Measurements from ENCODE around the gene PSMF1. TPM values are rescaled to one million over a fixed set of nuclear protein-coding genes. Genes with fewer than 3 reads are reported as not detected.
A peak's percentile ranks its signal among the peaks of the same experiment; 100 is the strongest.

The PSMF1 gene
- total and polyA plus RNA-seq, 2 donors from 2014 or later, result 93.2 to 135 TPM

DNA sequence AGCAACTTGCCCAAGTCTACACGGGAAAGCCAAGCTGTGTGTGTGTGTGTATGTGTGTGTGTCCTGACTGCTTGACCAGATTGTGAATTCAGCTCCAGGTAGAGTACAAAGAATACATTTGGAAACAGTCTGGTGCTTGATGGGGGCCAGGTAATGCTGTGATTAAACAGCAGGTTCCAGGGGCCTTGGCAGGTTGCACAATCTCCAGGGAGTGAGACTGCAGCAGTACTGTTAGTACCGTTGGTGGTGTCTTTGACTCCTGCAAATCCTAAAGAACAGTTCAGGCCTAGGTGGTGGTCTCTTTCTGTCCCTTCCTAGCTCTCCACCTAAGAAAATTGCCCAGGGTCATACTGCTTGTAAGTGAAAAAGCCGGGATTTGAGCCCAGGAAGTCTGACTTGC, 11.2 kb upstream of the PSMF1 start:
- Histone ChIP-seq H3K9me3 (ENCODE audit: control insufficient read depth in 2 of 3, insufficient read depth in 1 of 3, low read length in 3 of 3) (peaks cover 0 to 2% (median 0%) of the 10 kb centered on the region in 3 donors), H3K4me3 (ENCODE audit: low read length in 3 of 3) (no peak overlapping the region), H3K27ac (ENCODE audit: low read depth in 2 of 2, low read length in 2 of 2) (no peak overlapping the region), H3K27me3 (ENCODE audit: control insufficient read depth, insufficient read depth, low read length) (no peaks in the 10 kb centered on the region), H3K4me1 (ENCODE audit: control insufficient read depth in 2 of 3, insufficient read depth in 2 of 3, low read depth in 1 of 3, low read length in 3 of 3) (no peaks in the 10 kb centered on the region), H3K36me3 (ENCODE audit: control insufficient read depth in 2 of 3, insufficient read depth in 3 of 3, low read length in 3 of 3) (no peaks in the 10 kb centered on the region), H3K9ac (ENCODE audit: low read length in 3 of 3) (no peak overlapping the region)
- no peak for FAIRE-seq
- intact Hi-C loops (cut with DNase I), result no loop called here
- TF ChIP-seq, protein P1, sequence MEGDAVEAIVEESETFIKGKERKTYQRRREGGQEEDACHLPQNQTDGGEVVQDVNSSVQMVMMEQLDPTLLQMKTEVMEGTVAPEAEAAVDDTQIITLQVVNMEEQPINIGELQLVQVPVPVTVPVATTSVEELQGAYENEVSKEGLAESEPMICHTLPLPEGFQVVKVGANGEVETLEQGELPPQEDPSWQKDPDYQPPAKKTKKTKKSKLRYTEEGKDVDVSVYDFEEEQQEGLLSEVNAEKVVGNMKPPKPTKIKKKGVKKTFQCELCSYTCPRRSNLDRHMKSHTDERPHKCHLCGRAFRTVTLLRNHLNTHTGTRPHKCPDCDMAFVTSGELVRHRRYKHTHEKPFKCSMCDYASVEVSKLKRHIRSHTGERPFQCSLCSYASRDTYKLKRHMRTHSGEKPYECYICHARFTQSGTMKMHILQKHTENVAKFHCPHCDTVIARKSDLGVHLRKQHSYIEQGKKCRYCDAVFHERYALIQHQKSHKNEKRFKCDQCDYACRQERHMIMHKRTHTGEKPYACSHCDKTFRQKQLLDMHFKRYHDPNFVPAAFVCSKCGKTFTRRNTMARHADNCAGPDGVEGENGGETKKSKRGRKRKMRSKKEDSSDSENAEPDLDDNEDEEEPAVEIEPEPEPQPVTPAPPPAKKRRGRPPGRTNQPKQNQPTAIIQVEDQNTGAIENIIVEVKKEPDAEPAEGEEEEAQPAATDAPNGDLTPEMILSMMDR (IDR thresholded peaks at IDR 0.05; ENCODE audit: borderline replicate concordance, extremely low read depth, insufficient read depth), result no peak
- no peak for DNase-seq

DNA sequence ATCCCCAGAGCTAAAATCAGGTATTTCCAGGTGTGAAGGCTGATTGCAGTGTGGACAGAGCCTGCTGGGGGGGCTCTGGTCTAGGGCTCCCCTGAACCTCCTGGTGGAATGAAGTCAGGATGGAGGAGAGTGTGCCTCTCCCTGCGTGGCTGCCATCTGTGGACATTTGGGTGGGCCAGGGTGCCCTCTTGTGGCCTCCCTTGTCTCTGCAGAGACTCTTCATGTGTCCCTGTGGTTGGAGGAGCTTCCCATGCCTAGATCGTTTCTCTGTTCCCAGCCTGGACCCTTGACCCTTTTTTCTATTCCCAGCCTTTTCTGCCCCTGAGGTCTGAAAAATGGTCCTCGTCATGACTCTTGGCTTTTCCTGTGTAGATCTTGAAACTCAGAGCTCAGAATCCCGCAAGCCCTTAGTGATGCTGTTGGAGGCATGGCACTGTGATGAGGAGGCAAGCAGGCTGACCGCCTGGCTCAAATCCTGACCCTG, 9.9 kb upstream of the PSMF1 start:
- FAIRE-seq, result no peak
- Histone ChIP-seq H3K4me3 (ENCODE audit: low read length in 3 of 3) (no peak overlapping the region), H3K9ac (ENCODE audit: low read length in 3 of 3) (no peak overlapping the region), H3K36me3 (ENCODE audit: control insufficient read depth in 2 of 3, insufficient read depth in 3 of 3, low read length in 3 of 3) (no peaks in the 10 kb centered on the region), H3K27me3 (ENCODE audit: control insufficient read depth, insufficient read depth, low read length) (no peaks in the 10 kb centered on the region), H3K9me3 (ENCODE audit: control insufficient read depth in 2 of 3, insufficient read depth in 1 of 3, low read length in 3 of 3) (no peaks in the 10 kb centered on the region), H3K4me1 (ENCODE audit: control insufficient read depth in 2 of 3, insufficient read depth in 2 of 3, low read depth in 1 of 3, low read length in 3 of 3) (no peaks in the 10 kb centered on the region), H3K27ac (ENCODE audit: low read depth in 2 of 2, low read length in 2 of 2) (no peak overlapping the region)
- intact Hi-C loops (cut with DNase I), result no loop called here
- TF ChIP-seq, protein P1 (IDR thresholded peaks at IDR 0.05; ENCODE audit: borderline replicate concordance, extremely low read depth, insufficient read depth), result peak; percentile 48
- DNase-seq, result peak; percentile 53 to 79 (median 60)

DNA sequence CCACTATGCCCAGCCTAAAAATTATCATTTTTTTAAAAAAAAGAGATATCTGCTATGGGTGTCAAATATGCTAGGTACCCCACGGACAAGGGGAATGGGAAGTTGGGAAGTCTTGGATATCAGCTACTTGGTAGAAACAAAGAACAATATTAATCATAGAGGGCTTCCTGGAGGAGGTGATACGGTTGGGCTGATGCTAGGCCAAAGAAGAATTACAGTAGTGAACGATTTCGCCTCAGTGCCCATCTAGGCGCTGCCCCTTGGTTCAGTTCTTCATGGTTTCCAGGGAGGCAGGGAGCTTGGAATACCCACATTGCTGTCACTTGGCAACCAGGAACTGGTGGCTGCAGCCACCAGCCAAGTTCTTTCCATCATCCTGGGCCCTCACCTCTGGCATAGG, 5.5 kb upstream of the PSMF1 start:
- intact Hi-C loops (cut with DNase I), result no loop called here
- DNase-seq (no peak), FAIRE-seq (no peak)
- TF ChIP-seq, protein P1 (IDR thresholded peaks at IDR 0.05; ENCODE audit: borderline replicate concordance, extremely low read depth, insufficient read depth), result no peak
- Histone ChIP-seq H3K4me3 (ENCODE audit: low read length in 3 of 3) (no peak overlapping the region), H3K9me3 (ENCODE audit: control insufficient read depth in 2 of 3, insufficient read depth in 1 of 3, low read length in 3 of 3) (no peaks in the 10 kb centered on the region), H3K36me3 (ENCODE audit: control insufficient read depth in 2 of 3, insufficient read depth in 3 of 3, low read length in 3 of 3) (no peaks in the 10 kb centered on the region), H3K27me3 (ENCODE audit: control insufficient read depth, insufficient read depth, low read length) (no peaks in the 10 kb centered on the region), H3K27ac (ENCODE audit: low read depth in 2 of 2, low read length in 2 of 2) (no peak overlapping the region), H3K9ac (ENCODE audit: low read length in 3 of 3) (no peak overlapping the region), H3K4me1 (ENCODE audit: control insufficient read depth in 2 of 3, insufficient read depth in 2 of 3, low read depth in 1 of 3, low read length in 3 of 3) (peaks cover 0 to under 1% (median 0%) of the 10 kb centered on the region in 3 donors)

DNA sequence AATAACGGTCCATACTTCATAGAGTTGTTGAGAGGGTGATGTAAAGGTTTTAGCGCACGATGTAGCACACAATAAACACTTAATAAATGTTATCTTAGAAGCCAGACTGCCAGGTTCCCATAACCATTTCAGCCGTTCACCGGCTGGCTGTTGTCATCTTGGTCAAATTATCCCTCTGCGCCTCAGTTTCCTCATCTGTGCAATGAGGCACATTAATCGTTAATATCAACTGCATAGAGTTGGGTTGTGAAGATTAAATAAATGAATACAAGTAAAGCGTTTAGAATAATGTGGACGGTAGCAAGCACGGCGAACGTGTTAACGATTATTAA, 432 bp upstream of the PSMF1 start:
- H3K9ac ChIP-seq (ENCODE audit: low read length in 3 of 3), result peak overlapping the region; percentile 51 to 96 (median 71)
- H3K36me3 ChIP-seq (ENCODE audit: control insufficient read depth in 2 of 3, insufficient read depth in 3 of 3, low read length in 3 of 3), result no peaks in the 10 kb centered on the region
- TF ChIP-seq, protein P1 (IDR thresholded peaks at IDR 0.05; ENCODE audit: borderline replicate concordance, extremely low read depth, insufficient read depth), result no peak
- intact Hi-C loops (cut with DNase I), result no loop called here
- H3K4me1 ChIP-seq (ENCODE audit: control insufficient read depth in 2 of 3, insufficient read depth in 2 of 3, low read depth in 1 of 3, low read length in 3 of 3), result peaks cover 0 to 22% (median 12%) of the 10 kb centered on the region in 3 donors
- no peak for FAIRE-seq
- H3K9me3 ChIP-seq (ENCODE audit: control insufficient read depth in 2 of 3, insufficient read depth in 1 of 3, low read length in 3 of 3), result no peaks in the 10 kb centered on the region
- peak overlapping the region; percentile 59 to 64 for H3K27ac ChIP-seq (ENCODE audit: low read depth in 2 of 2, low read length in 2 of 2)
- no peak for DNase-seq
- H3K4me3 ChIP-seq (ENCODE audit: low read length in 3 of 3), result peak overlapping the region; percentile 88 to 98 (median 97)
- no peaks in the 10 kb centered on the region for H3K27me3 ChIP-seq (ENCODE audit: control insufficient read depth, insufficient read depth, low read length)

Data from kidney (tissue), 14 donors.